ENCODE measurements around the gene RSPO4.

DNA sequence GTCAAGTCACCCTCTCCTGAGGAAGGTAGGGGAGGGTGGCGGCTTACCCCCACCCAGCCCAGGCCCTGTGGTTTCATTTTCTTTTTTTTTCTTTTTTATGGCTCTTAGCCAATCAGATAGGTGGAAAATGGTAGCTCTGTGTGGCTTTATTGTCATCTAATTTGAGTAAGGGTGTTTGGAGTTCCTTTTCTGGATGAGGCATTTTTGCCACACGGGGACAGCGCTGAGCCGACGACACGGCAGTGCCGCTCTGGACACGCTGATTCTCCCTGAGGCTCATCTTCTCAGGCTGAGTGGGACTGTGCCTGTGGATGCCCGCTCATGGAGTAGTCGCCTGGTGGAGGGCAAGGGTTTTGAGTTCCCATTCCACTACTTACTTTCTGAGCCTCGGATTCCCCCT is 48.4 kb downstream of the RSPO4 start:
- peak; percentile 15; the same call in 1 of the 3 replicates for TF ChIP-seq CTCF (IDR thresholded peaks at IDR 0.05)
- TF ChIP-seq, protein P1, sequence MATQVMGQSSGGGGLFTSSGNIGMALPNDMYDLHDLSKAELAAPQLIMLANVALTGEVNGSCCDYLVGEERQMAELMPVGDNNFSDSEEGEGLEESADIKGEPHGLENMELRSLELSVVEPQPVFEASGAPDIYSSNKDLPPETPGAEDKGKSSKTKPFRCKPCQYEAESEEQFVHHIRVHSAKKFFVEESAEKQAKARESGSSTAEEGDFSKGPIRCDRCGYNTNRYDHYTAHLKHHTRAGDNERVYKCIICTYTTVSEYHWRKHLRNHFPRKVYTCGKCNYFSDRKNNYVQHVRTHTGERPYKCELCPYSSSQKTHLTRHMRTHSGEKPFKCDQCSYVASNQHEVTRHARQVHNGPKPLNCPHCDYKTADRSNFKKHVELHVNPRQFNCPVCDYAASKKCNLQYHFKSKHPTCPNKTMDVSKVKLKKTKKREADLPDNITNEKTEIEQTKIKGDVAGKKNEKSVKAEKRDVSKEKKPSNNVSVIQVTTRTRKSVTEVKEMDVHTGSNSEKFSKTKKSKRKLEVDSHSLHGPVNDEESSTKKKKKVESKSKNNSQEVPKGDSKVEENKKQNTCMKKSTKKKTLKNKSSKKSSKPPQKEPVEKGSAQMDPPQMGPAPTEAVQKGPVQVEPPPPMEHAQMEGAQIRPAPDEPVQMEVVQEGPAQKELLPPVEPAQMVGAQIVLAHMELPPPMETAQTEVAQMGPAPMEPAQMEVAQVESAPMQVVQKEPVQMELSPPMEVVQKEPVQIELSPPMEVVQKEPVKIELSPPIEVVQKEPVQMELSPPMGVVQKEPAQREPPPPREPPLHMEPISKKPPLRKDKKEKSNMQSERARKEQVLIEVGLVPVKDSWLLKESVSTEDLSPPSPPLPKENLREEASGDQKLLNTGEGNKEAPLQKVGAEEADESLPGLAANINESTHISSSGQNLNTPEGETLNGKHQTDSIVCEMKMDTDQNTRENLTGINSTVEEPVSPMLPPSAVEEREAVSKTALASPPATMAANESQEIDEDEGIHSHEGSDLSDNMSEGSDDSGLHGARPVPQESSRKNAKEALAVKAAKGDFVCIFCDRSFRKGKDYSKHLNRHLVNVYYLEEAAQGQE (IDR thresholded peaks at IDR 0.05), result no peak
- TF ChIP-seq POLR2A (IDR thresholded peaks at IDR 0.05; ENCODE audit: low read length), result no peak
- TF ChIP-seq RFX5 (IDR thresholded peaks at IDR 0.05), result no peak
- TF ChIP-seq, protein P2, sequence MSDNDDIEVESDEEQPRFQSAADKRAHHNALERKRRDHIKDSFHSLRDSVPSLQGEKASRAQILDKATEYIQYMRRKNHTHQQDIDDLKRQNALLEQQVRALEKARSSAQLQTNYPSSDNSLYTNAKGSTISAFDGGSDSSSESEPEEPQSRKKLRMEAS (IDR thresholded peaks at IDR 0.05), result no peak
- no peak for TF ChIP-seq CHD2 (IDR thresholded peaks at IDR 0.05; ENCODE audit: low read length, partially characterized antibody)
- TF ChIP-seq PHF8 (IDR thresholded peaks at IDR 0.05; ENCODE audit: borderline replicate concordance, low read depth), result no peak
- no peak for TF ChIP-seq NR3C1 (IDR thresholded peaks at IDR 0.05)
- TF ChIP-seq USF2 (IDR thresholded peaks at IDR 0.05), result no peak
- TF ChIP-seq KDM5A (IDR thresholded peaks at IDR 0.05), result no peak

Data from A549 (cell line).